ENCODE data around the gene DCLK3. TPM values are rescaled to one million over a fixed set of nuclear protein-coding genes. Genes with fewer than 3 reads are reported as not detected.

DCLK3 gene
- total and polyA plus RNA-seq, 10 donors: 0.02 TPM; not detected in 9

GRCh38 chr3:36740787-36741186 is 23.6 kb downstream of the DCLK3 start:
- intact Hi-C loops (cut with DNase I; ENCODE audit: low total_unique reads): no loop called here
- no peak overlapping the region for H3K4me3 ChIP-seq
- DNase-seq: no peak
- 68 to 78% (median 72%) methylated on average over 2 of the region's 2 CpGs for WGBS, 5 donors
- TF ChIP-seq CTCF (IDR thresholded peaks at IDR 0.05 in 8 of 11, conservative IDR thresholded peaks at IDR 0.05 in 3 of 11) (no peak), POLR2A (IDR thresholded peaks at IDR 0.05) (no peak), POLR2AphosphoS5 (IDR thresholded peaks at IDR 0.05) (no peak)
- H3K36me3 ChIP-seq: no peaks in the 10 kb centered on the region
- peaks cover 0 to 4% (median 0%) of the 10 kb centered on the region in 7 donors for H3K27me3 ChIP-seq (replicated peaks in 1 of 7)
- no peaks in the 10 kb centered on the region for H3K4me1 ChIP-seq
- no peaks in the 10 kb centered on the region for H3K9me3 ChIP-seq
- no peak overlapping the region for H3K27ac ChIP-seq

- WGBS, 5 donors: 61 to 78% (median 76%) methylated on average over 4 to 16 of the region's 16 CpGs
- Histone ChIP-seq H3K4me3 (no peak overlapping the region), H3K27ac (no peak overlapping the region), H3K27me3 (replicated peaks in 1 of 7) (peaks cover 0 to 2% (median 0%) of the 10 kb centered on the region in 7 donors), H3K36me3 (no peaks in the 10 kb centered on the region), H3K9me3 (no peaks in the 10 kb centered on the region), H3K4me1 (no peaks in the 10 kb centered on the region)
- DNase-seq: no peak
- intact Hi-C loops (cut with DNase I; ENCODE audit: low total_unique reads): no loop called here
- TF ChIP-seq POLR2AphosphoS5 (IDR thresholded peaks at IDR 0.05) (peak in 2 of 3 donors; percentile 17 to 66), CTCF (IDR thresholded peaks at IDR 0.05 in 8 of 11, conservative IDR thresholded peaks at IDR 0.05 in 3 of 11) (no peak)
Observed at GRCh38 chr3:36738702-36739101, 25.7 kb downstream of the DCLK3 start.

- Histone ChIP-seq H3K4me3 (no peak overlapping the region), H3K4me1 (peaks cover 0 to 4% (median 0%) of the 10 kb centered on the region in 6 donors), H3K27ac (no peak overlapping the region), H3K27me3 (replicated peaks in 1 of 7) (no peaks in the 10 kb centered on the region), H3K9me3 (no peaks in the 10 kb centered on the region), H3K36me3 (no peaks in the 10 kb centered on the region)
- no peak for DNase-seq
- 31 to 57% (median 51%) methylated on average over 1 of the region's 1 CpG for WGBS, 5 donors
- intact Hi-C loops (cut with DNase I; ENCODE audit: low total_unique reads): no loop called here
- no peak for TF ChIP-seq POLR2AphosphoS5 (IDR thresholded peaks at IDR 0.05)
- TF ChIP-seq CTCF (IDR thresholded peaks at IDR 0.05 in 8 of 11, conservative IDR thresholded peaks at IDR 0.05 in 3 of 11): no peak
- no peak for TF ChIP-seq POLR2A (IDR thresholded peaks at IDR 0.05)
Observed at GRCh38 chr3:36736301-36736700, 28.1 kb downstream of the DCLK3 start.

- no peaks in the 10 kb centered on the region for H3K27me3 ChIP-seq (replicated peaks in 1 of 7)
- intact Hi-C loops (cut with DNase I; ENCODE audit: low total_unique reads): loop anchor here (5.0 kb wide), 2 partner anchors 133 to 223 kb away; no protein-coding TSS in a partner anchor
- H3K36me3 ChIP-seq: no peaks in the 10 kb centered on the region
- no peak for DNase-seq
- H3K27ac ChIP-seq: no peak overlapping the region
- 73 to 96% (median 86%) methylated on average over 2 of the region's 2 CpGs for WGBS, 5 donors
- H3K4me1 ChIP-seq: peaks cover 0 to 4% (median 0%) of the 10 kb centered on the region in 6 donors
- H3K4me3 ChIP-seq: no peak overlapping the region
- no peaks in the 10 kb centered on the region for H3K9me3 ChIP-seq
- TF ChIP-seq POLR2A (IDR thresholded peaks at IDR 0.05) (no peak), POLR2AphosphoS5 (IDR thresholded peaks at IDR 0.05) (no peak), CTCF (IDR thresholded peaks at IDR 0.05 in 8 of 11, conservative IDR thresholded peaks at IDR 0.05 in 3 of 11) (no peak)
Observed at GRCh38 chr3:36734742-36735141, 29.6 kb downstream of the DCLK3 start.

All from spleen (tissue), 11 donors.